ENCODE results near the gene ZNF841.
"Not testable (repeated sequence)": the region's sequence is repeated elsewhere in the genome, so short reads cannot be mapped to it uniquely, and the experiment has no call there.

Gene ZNF841

GRCh38 chr19:52095172-52096014 is at the start of gene ZNF841:
ZNF841 (minus strand) TSS chr19:52095765; CDS start chr19:52084801, 10,964 bp downstream.
- DNase-seq = peak; percentile 93 to 99

GRCh38 chr19:52142001-52142595 is 46.5 kb upstream of the ZNF841 start:
- DNase-seq = peak in 1 of 2 experiments; percentile 5

GRCh38 chr19:52141203-52141602 is 45.6 kb upstream of the ZNF841 start:
- DNase-seq = no peak

- peak; percentile 46 to 62 for DNase-seq
Observed at GRCh38 chr19:52140032-52140710, 44.6 kb upstream of the ZNF841 start.

GRCh38 chr19:52139252-52140031 is 43.9 kb upstream of the ZNF841 start, which contains the start of gene ZNF616:
ZNF616 (minus strand) TSS chr19:52139938; CDS start chr19:52130512, 9,426 bp downstream.
- peak; percentile 95 to 99 for DNase-seq

GRCh38 chr19:52138983-52139251 is 43.4 kb upstream of the ZNF841 start:
- no peak for DNase-seq

- peak; percentile 84 to 85 for DNase-seq
Observed at GRCh38 chr19:52138278-52138982, 42.9 kb upstream of the ZNF841 start.

- DNase-seq = no peak
Observed at GRCh38 chr19:52120286-52120685, 24.7 kb upstream of the ZNF841 start.

- DNase-seq = no peak
Observed at GRCh38 chr19:52115526-52116053, 20.0 kb upstream of the ZNF841 start.

GRCh38 chr19:52114691-52115090 is 19.1 kb upstream of the ZNF841 start:
- no peak for DNase-seq

- no peak for DNase-seq
Observed at GRCh38 chr19:52112624-52113023, 17.1 kb upstream of the ZNF841 start.

GRCh38 chr19:52110780-52111179 is 15.2 kb upstream of the ZNF841 start:
- DNase-seq = no peak

- no peak for DNase-seq
Observed at GRCh38 chr19:52102782-52103181, 7.2 kb upstream of the ZNF841 start.

GRCh38 chr19:52101866-52102562 is 6.4 kb upstream of the ZNF841 start:
- DNase-seq = no peak

GRCh38 chr19:52099497-52100138 is 4.1 kb upstream of the ZNF841 start:
- no peak for DNase-seq

- DNase-seq = not testable (repeated sequence)
Observed at GRCh38 chr19:52096416-52096815, 851 bp upstream of the ZNF841 start.

GRCh38 chr19:52094526-52095130 is 937 bp downstream of the ZNF841 start:
- peak in 1 of 2 experiments; percentile 40 for DNase-seq

- DNase-seq = no peak
Observed at GRCh38 chr19:52086481-52086880, 9.1 kb downstream of the ZNF841 start.

- DNase-seq = no peak
Observed at GRCh38 chr19:52070496-52070895, 25.1 kb downstream of the ZNF841 start.

GRCh38 chr19:52069653-52070052 is 25.9 kb downstream of the ZNF841 start:
- no peak for DNase-seq
